K562 (cell line): ENCODE measurements around the gene LPIN2. TPM values are rescaled to one million over a fixed set of nuclear protein-coding genes. Genes with fewer than 3 reads are reported as not detected.

Experiments used
- DACH1 ChIP-seq: fragments of 450-650 bp; IDR thresholded peaks from 2 replicates; pipeline ENCODE4 v1.6.1; 2018; ENCODE audit not compliant: partially characterized antibody
- DIDO1 ChIP-seq: fragments of 450-650 bp; IDR thresholded peaks from 2 replicates; pipeline ENCODE4 v1.6.1; 2016; ENCODE audit warnings: low read depth, missing biosample characterization, missing genetic modification characterization
- DLX4 ChIP-seq: fragments of 250-450 bp; sonication (Bioruptor Pico); IDR thresholded peaks from 2 replicates; pipeline ENCODE4 v1.6.1; 2021; ENCODE audit warnings: mild to moderate bottlenecking
- L3MBTL2 ChIP-seq: fragments of 450-650 bp; IDR thresholded peaks from 2 replicates; pipeline ENCODE4 v1.6.1; 2016; ENCODE audit warnings: mild to moderate bottlenecking, moderate library complexity
- MYBL2 ChIP-seq, 2 experiments: fragments of 450-650 bp in 1 of 2; sonication (generic) in 1 of 2; formaldehyde crosslinking in 1 of 2; IDR thresholded peaks; 2 replicates each; pipeline versions ENCODE4 v1.6.1 to v1.8.1; 2017 to 2022; ENCODE audit warnings: borderline replicate concordance in 1 of 2, inconsistent platforms in 1 of 2, low read depth in 1 of 2, mild to moderate bottlenecking in 1 of 2, missing genetic modification reagents in 1 of 2, moderate library complexity in 1 of 2
- NCOA1 ChIP-seq: fragments of 450-650 bp; IDR thresholded peaks from 2 replicates; pipeline ENCODE4 v1.6.1; 2016; ENCODE audit warnings: low read depth
- NRF1 ChIP-seq, 2 experiments: fragments of 450-650 bp; IDR thresholded peaks in 1 of 2; conservative IDR thresholded peaks in 1 of 2; 2 replicates each; pipeline ENCODE4 v1.6.1; 2014; ENCODE audit warnings: mild to moderate bottlenecking in 2 of 2
- POLR3G ChIP-seq: IDR thresholded peaks from 2 replicates; pipeline ENCODE4 v1.6.1; 2011; ENCODE audit not compliant: insufficient read length, insufficient replicate concordance; ENCODE audit errors: extremely low read depth
- PTTG1 ChIP-seq: fragments of 450-650 bp; IDR thresholded peaks from 2 replicates; pipeline ENCODE4 v1.6.1; 2016; ENCODE audit warnings: low read depth, mild to moderate bottlenecking, missing genetic modification characterization, missing compliant biosample characterization
- RBFOX2 ChIP-seq: fragments of 200-400 bp; formaldehyde crosslinking; IDR thresholded peaks from 2 replicates; pipeline ENCODE4 v1.6.1; 2017; ENCODE audit warnings: low read depth, mild to moderate bottlenecking, low read length, moderate library complexity
- SUPT5H ChIP-seq: fragments of 450-650 bp; IDR thresholded peaks from 2 replicates; pipeline ENCODE4 v1.6.1; 2016
- ZNF3 ChIP-seq: fragments of 250-450 bp; sonication (Bioruptor Pico); IDR thresholded peaks from 2 replicates; pipeline ENCODE4 v1.5.0; 2021; ENCODE audit warnings: mild to moderate bottlenecking, moderate library complexity
- ZNF318 ChIP-seq, 2 experiments: fragments of 450-650 bp; IDR thresholded peaks; 2 replicates each; pipeline ENCODE4 v1.6.1; 2016; ENCODE audit warnings: mild to moderate bottlenecking in 2 of 2, borderline replicate concordance in 1 of 2, low read depth in 1 of 2, moderate library complexity in 1 of 2
- ZNF699 ChIP-seq: fragments of 250-450 bp; sonication (Bioruptor Pico); IDR thresholded peaks from 2 replicates; pipeline ENCODE4 v1.8.0; 2021; ENCODE audit warnings: mild to moderate bottlenecking, moderate library complexity; ENCODE audit not compliant: insufficient replicate concordance
- polyA plus RNA-seq, 8 experiments: library from polyadenylated mRNA; depleted of rRNA in 4 of 8; stranded (reverse) in 5 of 8; unstranded in 3 of 8; fragments of >200 nt; fragmentation: Nextera tagmentation in 2 of 8; fragmentation: Illumina TruSeq in 1 of 8; extraction: Ambion mirVana in 2 of 8; extraction: Trizol in 1 of 8; gene quantifications; 2 replicates each; pipeline versions ENCODE4 v1.2.1 to v1.2.3, GENCODE V29; 2011 to 2014; ENCODE audit warnings: inconsistent platforms in 1 of 8, missing spikeins in 1 of 8
- total RNA-seq, 7 experiments: library from RNA; depleted of rRNA in 6 of 7; stranded (reverse); fragments of >200 nt in 6 of 7; fragmentation: Illumina TruSeq in 2 of 7; extraction: Trizol in 2 of 7; gene quantifications; 2 replicates each; pipeline versions ENCODE4 v1.2.1 to v1.2.3, GENCODE V29; 2011 to 2021; ENCODE audit warnings: low replicate concordance in 1 of 7
- TF ChIP-seq, protein P1 (sequence below): fragments of 250-450 bp; sonication (Bioruptor Pico); IDR thresholded peaks from 2 replicates; pipeline ENCODE4 v1.4.0; 2020; ENCODE audit warnings: mild to moderate bottlenecking, moderate library complexity

LPIN2 gene
- total and polyA plus RNA-seq, 9 of the 15 experiments (the other 6 are each of a cell fraction or from before 2014, with no cell fraction given) = 5.2 to 34.8 (median 24.6) TPM

- TF ChIP-seq NRF1 (conservative IDR thresholded peaks at IDR 0.05 in 1 of 2, IDR thresholded peaks at IDR 0.05 in 1 of 2) (no peak), NCOA1 (no peak), DLX4 (CRISPR knock-in tag) (no peak), MYBL2 (IDR thresholded peaks at IDR 0.05; ENCODE audit: low read depth) (no peak), MYBL2 (CRISPR knock-in tag; IDR thresholded peaks at IDR 0.05; ENCODE audit: borderline replicate concordance) (no peak), ZNF318 (IDR thresholded peaks at IDR 0.05; ENCODE audit: borderline replicate concordance in 1 of 2, low read depth in 1 of 2) (no peak), PTTG1 (tag) (no peak; the same call in 1 of the 2 replicates), L3MBTL2 (no peak), ZNF3 (CRISPR knock-in tag) (0 out of 2 replicates have a peak, but pooled peaks have one; percentile 8), DACH1 (no peak), SUPT5H (no peak), DIDO1 (tag) (no peak), POLR3G (no peak), ZNF699 (CRISPR knock-in tag) (no peak), RBFOX2 (peak; percentile 30; the same call in 1 of the 2 replicates)
- TF ChIP-seq, protein P1, sequence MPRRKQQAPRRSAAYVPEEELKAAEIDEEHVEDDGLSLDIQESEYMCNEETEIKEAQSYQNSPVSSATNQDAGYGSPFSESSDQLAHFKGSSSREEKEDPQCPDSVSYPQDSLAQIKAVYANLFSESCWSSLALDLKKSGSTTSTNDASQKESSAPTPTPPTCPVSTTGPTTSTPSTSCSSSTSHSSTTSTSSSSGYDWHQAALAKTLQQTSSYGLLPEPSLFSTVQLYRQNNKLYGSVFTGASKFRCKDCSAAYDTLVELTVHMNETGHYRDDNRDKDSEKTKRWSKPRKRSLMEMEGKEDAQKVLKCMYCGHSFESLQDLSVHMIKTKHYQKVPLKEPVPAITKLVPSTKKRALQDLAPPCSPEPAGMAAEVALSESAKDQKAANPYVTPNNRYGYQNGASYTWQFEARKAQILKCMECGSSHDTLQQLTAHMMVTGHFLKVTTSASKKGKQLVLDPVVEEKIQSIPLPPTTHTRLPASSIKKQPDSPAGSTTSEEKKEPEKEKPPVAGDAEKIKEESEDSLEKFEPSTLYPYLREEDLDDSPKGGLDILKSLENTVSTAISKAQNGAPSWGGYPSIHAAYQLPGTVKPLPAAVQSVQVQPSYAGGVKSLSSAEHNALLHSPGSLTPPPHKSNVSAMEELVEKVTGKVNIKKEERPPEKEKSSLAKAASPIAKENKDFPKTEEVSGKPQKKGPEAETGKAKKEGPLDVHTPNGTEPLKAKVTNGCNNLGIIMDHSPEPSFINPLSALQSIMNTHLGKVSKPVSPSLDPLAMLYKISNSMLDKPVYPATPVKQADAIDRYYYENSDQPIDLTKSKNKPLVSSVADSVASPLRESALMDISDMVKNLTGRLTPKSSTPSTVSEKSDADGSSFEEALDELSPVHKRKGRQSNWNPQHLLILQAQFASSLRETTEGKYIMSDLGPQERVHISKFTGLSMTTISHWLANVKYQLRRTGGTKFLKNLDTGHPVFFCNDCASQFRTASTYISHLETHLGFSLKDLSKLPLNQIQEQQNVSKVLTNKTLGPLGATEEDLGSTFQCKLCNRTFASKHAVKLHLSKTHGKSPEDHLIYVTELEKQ (CRISPR knock-in tag) = no peak
These were observed 18.1 kb downstream of the LPIN2 start (continued) for GRCh38 chr18:2994603-2995432.
